ENCODE data around the gene STH. TPM values are rescaled to one million over a fixed set of nuclear protein-coding genes. Genes with fewer than 3 reads are reported as not detected.

Gene STH
- total RNA-seq, 2 donors from 2014 or later, result not detected

DNA sequence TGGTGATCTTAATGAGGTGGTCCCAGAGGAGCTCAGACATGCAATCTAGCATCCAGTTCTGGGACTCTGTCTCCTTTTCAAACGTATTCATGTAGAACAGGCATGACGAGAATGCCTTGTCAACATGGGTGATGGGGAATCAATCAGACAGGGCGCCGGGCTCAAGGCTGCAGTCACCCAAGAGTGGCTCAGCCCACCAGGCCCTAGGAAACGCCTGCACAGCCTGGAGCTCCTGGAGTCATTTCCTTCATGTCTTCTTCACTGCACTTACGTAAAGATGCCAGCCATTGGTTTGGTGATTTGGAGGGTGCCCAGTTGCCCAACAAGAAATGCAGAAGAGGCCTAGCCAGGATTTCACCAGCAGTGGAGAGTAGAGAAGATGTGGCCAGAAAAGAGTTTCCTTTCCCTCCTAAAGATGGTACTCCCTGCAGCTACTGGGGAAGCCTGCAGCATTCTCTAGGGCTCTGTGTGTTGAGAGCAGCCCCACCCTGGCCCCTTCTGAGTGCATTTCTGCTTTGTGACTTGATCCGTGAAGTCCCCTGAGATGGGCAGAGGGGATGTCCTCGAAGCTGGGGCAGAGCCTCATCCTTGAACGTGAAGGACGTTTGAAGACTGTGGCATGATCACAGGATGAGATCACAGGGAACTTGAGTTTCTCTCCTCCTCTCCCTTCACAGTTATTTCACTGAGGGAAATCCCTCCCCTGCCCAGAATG lies 24.0 kb upstream of the STH start:
- DNase-seq (no peak), ATAC-seq (no peak)
- no peak overlapping the region for H3K4me3 ChIP-seq
- H3K4me1 ChIP-seq, result no peaks in the 10 kb centered on the region
- TF ChIP-seq POLR2A (IDR thresholded peaks at IDR 0.05), result no peak
- TF ChIP-seq, protein P1, sequence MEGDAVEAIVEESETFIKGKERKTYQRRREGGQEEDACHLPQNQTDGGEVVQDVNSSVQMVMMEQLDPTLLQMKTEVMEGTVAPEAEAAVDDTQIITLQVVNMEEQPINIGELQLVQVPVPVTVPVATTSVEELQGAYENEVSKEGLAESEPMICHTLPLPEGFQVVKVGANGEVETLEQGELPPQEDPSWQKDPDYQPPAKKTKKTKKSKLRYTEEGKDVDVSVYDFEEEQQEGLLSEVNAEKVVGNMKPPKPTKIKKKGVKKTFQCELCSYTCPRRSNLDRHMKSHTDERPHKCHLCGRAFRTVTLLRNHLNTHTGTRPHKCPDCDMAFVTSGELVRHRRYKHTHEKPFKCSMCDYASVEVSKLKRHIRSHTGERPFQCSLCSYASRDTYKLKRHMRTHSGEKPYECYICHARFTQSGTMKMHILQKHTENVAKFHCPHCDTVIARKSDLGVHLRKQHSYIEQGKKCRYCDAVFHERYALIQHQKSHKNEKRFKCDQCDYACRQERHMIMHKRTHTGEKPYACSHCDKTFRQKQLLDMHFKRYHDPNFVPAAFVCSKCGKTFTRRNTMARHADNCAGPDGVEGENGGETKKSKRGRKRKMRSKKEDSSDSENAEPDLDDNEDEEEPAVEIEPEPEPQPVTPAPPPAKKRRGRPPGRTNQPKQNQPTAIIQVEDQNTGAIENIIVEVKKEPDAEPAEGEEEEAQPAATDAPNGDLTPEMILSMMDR (IDR thresholded peaks at IDR 0.05), result no peak
- H3K27ac ChIP-seq, result no peak overlapping the region
- no peaks in the 10 kb centered on the region for H3K9me3 ChIP-seq
- H3K36me3 ChIP-seq (replicated peaks in 1 of 2; ENCODE audit: insufficient read depth in 1 of 2, low read depth in 2 of 2), result no peaks in the 10 kb centered on the region
- H3K27me3 ChIP-seq, result no peaks in the 10 kb centered on the region
- intact Hi-C loops (cut with DNase I), result no loop called here
- WGBS, 2 donors, result 74 to 82% methylated on average over 10 of the region's 10 CpGs

DNA sequence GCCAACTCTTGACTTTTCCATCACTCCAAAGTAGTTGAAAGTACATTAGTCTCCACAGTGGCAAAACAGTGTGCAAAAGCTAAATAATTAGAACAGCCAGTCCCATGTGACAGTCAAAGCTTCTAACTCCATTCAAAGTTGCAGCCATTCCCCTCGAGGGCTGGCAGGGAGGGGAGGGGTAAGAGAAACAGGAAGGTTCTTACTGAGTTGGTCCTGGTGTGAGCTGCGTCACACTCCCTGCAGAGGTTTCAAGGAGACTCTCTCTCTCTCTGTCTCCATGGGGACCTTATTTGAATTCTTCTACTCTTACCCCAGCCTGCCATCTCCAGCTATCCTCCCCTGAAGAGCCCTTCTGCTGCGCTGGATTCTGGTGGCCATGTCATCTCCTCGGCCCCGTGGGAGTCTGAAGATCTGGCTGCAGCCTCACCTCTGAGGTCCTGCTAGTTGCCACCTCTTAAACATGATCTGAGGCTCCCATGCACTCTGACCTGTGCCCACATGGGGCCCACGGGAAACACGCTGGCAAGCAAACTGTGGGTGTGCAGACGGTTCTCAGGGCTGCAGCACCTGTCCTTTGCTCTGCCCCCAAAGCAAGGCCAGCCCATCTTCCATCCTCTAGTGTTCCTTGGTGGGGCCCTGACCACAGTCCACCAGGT lies 23.3 kb upstream of the STH start:
- no peak for DNase-seq
- no peaks in the 10 kb centered on the region for H3K9me3 ChIP-seq
- H3K4me3 ChIP-seq, result no peak overlapping the region
- H3K4me1 ChIP-seq, result no peaks in the 10 kb centered on the region
- H3K27ac ChIP-seq, result no peak overlapping the region
- TF ChIP-seq, protein P1 (IDR thresholded peaks at IDR 0.05), result no peak
- TF ChIP-seq POLR2A (IDR thresholded peaks at IDR 0.05), result no peak
- no peaks in the 10 kb centered on the region for H3K27me3 ChIP-seq
- WGBS, 2 donors, result 72 to 74% methylated on average over 6 to 8 of the region's 8 CpGs
- intact Hi-C loops (cut with DNase I), result no loop called here
- no peak for ATAC-seq
- no peaks in the 10 kb centered on the region for H3K36me3 ChIP-seq (replicated peaks in 1 of 2; ENCODE audit: insufficient read depth in 1 of 2, low read depth in 2 of 2)

DNA sequence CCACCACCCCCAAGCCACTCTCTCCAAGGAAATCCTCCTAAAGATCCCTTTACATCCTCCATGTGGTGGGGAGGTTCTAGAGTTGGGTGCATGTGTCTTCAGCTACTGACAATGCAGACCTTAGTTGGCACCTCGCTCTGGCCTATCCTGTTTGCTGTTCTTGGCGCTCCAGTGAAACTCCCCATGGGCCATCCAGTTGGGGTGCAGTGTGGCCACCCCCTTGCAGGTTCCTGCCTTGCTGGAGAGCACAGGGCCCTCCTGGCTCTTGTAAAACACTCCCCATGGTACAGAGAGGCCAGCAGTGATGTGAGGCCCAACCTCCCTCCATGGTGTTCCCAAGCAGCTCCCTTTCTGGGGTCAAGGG lies 22.7 kb upstream of the STH start:
- intact Hi-C loops (cut with DNase I), result no loop called here
- no peak for ATAC-seq
- no peak overlapping the region for H3K4me3 ChIP-seq
- no peaks in the 10 kb centered on the region for H3K27me3 ChIP-seq
- no peak overlapping the region for H3K27ac ChIP-seq
- WGBS, 2 donors, result 100% methylated on average over 2 of the region's 2 CpGs; no CpG with 5 or more reads in 1 of the 2 donors
- H3K4me1 ChIP-seq, result no peaks in the 10 kb centered on the region
- no peak for TF ChIP-seq POLR2A (IDR thresholded peaks at IDR 0.05)
- TF ChIP-seq, protein P1 (IDR thresholded peaks at IDR 0.05), result no peak
- no peaks in the 10 kb centered on the region for H3K9me3 ChIP-seq
- no peak for DNase-seq
- H3K36me3 ChIP-seq (replicated peaks in 1 of 2; ENCODE audit: insufficient read depth in 1 of 2, low read depth in 2 of 2), result no peaks in the 10 kb centered on the region

DNA sequence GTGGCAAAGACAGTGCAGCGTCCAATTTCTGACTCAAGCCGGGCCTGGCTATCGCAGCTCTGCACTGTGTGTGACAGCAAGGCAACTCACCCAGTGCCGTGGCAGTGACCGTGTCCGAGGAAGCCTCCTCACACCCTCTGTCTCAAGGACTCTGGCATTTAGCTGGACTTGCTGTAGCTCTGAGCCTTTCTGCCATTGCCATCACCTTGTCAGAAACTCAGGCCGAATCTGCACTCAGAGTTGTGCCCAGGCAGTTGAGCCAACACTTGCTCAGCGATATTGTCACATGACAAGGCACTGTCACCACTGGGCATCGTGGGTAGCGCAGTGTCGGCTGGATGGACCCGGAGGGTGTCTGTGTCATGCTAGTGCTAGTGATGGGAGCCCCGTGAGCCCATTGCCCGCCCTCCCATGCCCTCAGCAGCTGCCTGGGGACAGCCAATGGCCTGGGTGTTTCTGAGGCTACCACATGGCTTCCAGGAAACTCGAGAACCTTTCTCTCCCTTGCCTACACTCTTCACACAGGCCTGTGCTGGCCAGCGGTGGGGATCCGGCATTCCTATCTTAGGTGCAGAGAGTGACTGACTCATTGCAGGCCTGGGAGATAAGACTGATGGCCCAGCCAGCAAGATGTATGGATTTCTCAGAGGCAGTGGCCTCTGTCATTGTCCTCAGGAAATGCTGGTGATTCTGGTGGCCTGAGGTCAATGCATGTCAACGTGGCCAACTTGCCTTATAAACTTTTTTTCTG lies 22.1 kb upstream of the STH start:
- H3K4me3 ChIP-seq, result no peak overlapping the region
- TF ChIP-seq POLR2A (IDR thresholded peaks at IDR 0.05), result no peak
- TF ChIP-seq, protein P1 (IDR thresholded peaks at IDR 0.05), result no peak
- no peak overlapping the region for H3K27ac ChIP-seq
- WGBS, 2 donors, result 80 to 84% methylated on average over 11 to 18 of the region's 18 CpGs
- no peaks in the 10 kb centered on the region for H3K36me3 ChIP-seq (replicated peaks in 1 of 2; ENCODE audit: insufficient read depth in 1 of 2, low read depth in 2 of 2)
- ATAC-seq (no peak), DNase-seq (no peak)
- H3K9me3 ChIP-seq, result no peaks in the 10 kb centered on the region
- no peaks in the 10 kb centered on the region for H3K4me1 ChIP-seq
- intact Hi-C loops (cut with DNase I), result no loop called here
- no peaks in the 10 kb centered on the region for H3K27me3 ChIP-seq

Measured in body of pancreas (tissue), 4 donors.